ENCODE measurements around the gene EIF2D.

GRCh38 chr1:206544562-206545257, 67.6 kb downstream of the EIF2D start:
- TF ChIP-seq CTCF (IDR thresholded peaks at IDR 0.05) (peak; percentile 68 to 86 (median 72)), POLR2A (IDR thresholded peaks at IDR 0.05) (no peak)
